ENCODE measurements around the gene VWC2.

- no peak for TF ChIP-seq CTCF (IDR thresholded peaks at IDR 0.05)
- no peak for TF ChIP-seq POLR2A (IDR thresholded peaks at IDR 0.05)
These were observed 158.2 kb downstream of the VWC2 start for GRCh38 chr7:49931627-49932026.

Measured in adrenal gland (tissue), 5 donors.